Neural cell (in vitro differentiated cells): ENCODE measurements around the gene CRTC1. TPM values are rescaled to one million over a fixed set of nuclear protein-coding genes. Genes with fewer than 3 reads are reported as not detected.
A peak's percentile ranks its signal among the peaks of the same experiment; 100 is the strongest.

Experiments
- H2AFZ ChIP-seq: fragments of 200-600, 300-800 bp; sonication (generic), shearing (Covaris generic); 2 replicates; pipeline ENCODE4 v1.6.0; 2014; ENCODE audit warnings: low read depth, mild to moderate bottlenecking, antibody characterized with exemption, low read length, moderate library complexity
- H3F3A ChIP-seq: fragments of 200-600 bp; shearing (Covaris generic); 2 replicates; pipeline ENCODE4 v1.6.1; 2016; ENCODE audit warnings: mild to moderate bottlenecking, moderate library complexity, mixed read lengths, antibody characterized with exemption, low read length; ENCODE audit not compliant: insufficient read depth, poor library complexity, severe bottlenecking
- H3K27ac ChIP-seq: fragments of 200-600, 300-800 bp; sonication (generic), shearing (Covaris generic); 2 replicates; pipeline ENCODE4 v1.5.1; 2014; ENCODE audit warnings: mild to moderate bottlenecking, low read length, moderate library complexity
- H3K27me3 ChIP-seq: fragments of 300-800, 200-600 bp; sonication (generic), shearing (Covaris generic); 2 replicates; pipeline ENCODE4 v1.6.0; 2014; ENCODE audit warnings: mild to moderate bottlenecking, low read depth, low read length, moderate library complexity; ENCODE audit not compliant: insufficient read depth
- H3K36me3 ChIP-seq: fragments of 300-800, 200-600 bp; sonication (generic), shearing (Covaris generic); 2 replicates; pipeline ENCODE4 v1.5.1; 2014; ENCODE audit warnings: mild to moderate bottlenecking, antibody characterized with exemption, low read length, moderate library complexity; ENCODE audit not compliant: insufficient read depth
- H3K4me2 ChIP-seq: fragments of 300-800, 200-600 bp; sonication (generic), shearing (Covaris generic); 2 replicates; pipeline ENCODE4 v1.6.0; 2014; ENCODE audit warnings: mild to moderate bottlenecking, low read length
- H3K4me3 ChIP-seq: fragments of 300-800, 200-600 bp; sonication (generic), shearing (Covaris generic); 2 replicates; pipeline ENCODE4 v1.5.1; 2014; ENCODE audit warnings: mild to moderate bottlenecking, low read length, moderate library complexity
- H3K79me2 ChIP-seq: fragments of 200-600 bp; shearing (Covaris generic); replicated peaks from 2 replicates; pipeline ENCODE4 v1.6.0; 2014; ENCODE audit warnings: mild to moderate bottlenecking, low read length, moderate library complexity; ENCODE audit not compliant: insufficient read depth
- H3K9ac ChIP-seq: fragments of 300-800, 200-600 bp; sonication (generic), shearing (Covaris generic); 2 replicates; pipeline ENCODE4 v1.6.1; 2016; ENCODE audit warnings: mild to moderate bottlenecking, low read length, mixed read lengths
- H3K9me2 ChIP-seq: fragments of 200-600 bp; shearing (Covaris generic); 2 replicates; pipeline ENCODE4 v1.6.1; 2016; ENCODE audit warnings: mild to moderate bottlenecking, low read length, mixed read lengths; ENCODE audit not compliant: insufficient read depth
- H3K9me3 ChIP-seq: fragments of 200-600, 300-800 bp; sonication (generic), shearing (Covaris generic); 2 replicates; pipeline ENCODE4 v1.6.1; 2016; ENCODE audit warnings: mild to moderate bottlenecking, mixed run types, low read length, moderate library complexity, mixed read lengths
- H4K20me1 ChIP-seq: fragments of 200-600 bp; shearing (Covaris generic); 2 replicates; pipeline ENCODE4 v1.6.1; 2016; ENCODE audit warnings: mild to moderate bottlenecking, mixed run types; ENCODE audit not compliant: insufficient read depth
- CTCF ChIP-seq: fragments of 450-650 bp; IDR thresholded peaks from 2 replicates; pipeline ENCODE4 v1.5.1; 2014; ENCODE audit warnings: antibody characterized with exemption, mild to moderate bottlenecking, moderate library complexity; ENCODE audit not compliant: poor library complexity, severe bottlenecking
- EP300 ChIP-seq: fragments of 450-650 bp; conservative IDR thresholded peaks from 2 replicates; pipeline ENCODE4 v1.6.1; 2014; ENCODE audit warnings: antibody characterized with exemption, mild to moderate bottlenecking, moderate library complexity; ENCODE audit not compliant: poor library complexity, severe bottlenecking
- EZH2 ChIP-seq: fragments of 200-600, 300-800 bp; shearing (Covaris generic), sonication (generic); IDR thresholded peaks from 2 replicates; pipeline ENCODE4 v1.6.1; 2014; ENCODE audit warnings: antibody characterized with exemption, low read length, borderline replicate concordance, mild to moderate bottlenecking; ENCODE audit not compliant: insufficient read depth, poor library complexity, severe bottlenecking
- MXI1 ChIP-seq: fragments of 450-650 bp; conservative IDR thresholded peaks from 2 replicates; pipeline ENCODE4 v1.6.1; 2014; ENCODE audit warnings: antibody characterized with exemption, mild to moderate bottlenecking; ENCODE audit not compliant: poor library complexity, severe bottlenecking
- POLR2AphosphoS5 ChIP-seq: IDR thresholded peaks from 2 replicates; pipeline ENCODE4 v1.6.1; 2012
- RAD21 ChIP-seq: fragments of 450-650 bp; conservative IDR thresholded peaks from 2 replicates; pipeline ENCODE4 v1.6.1; 2014; ENCODE audit warnings: antibody characterized with exemption, mild to moderate bottlenecking, moderate library complexity
- REST ChIP-seq: IDR thresholded peaks from 2 replicates; pipeline ENCODE4 v1.6.1; 2012; ENCODE audit warnings: borderline replicate concordance
- SMC3 ChIP-seq: fragments of 450-650 bp; conservative IDR thresholded peaks from 2 replicates; pipeline ENCODE4 v1.6.1; 2014; ENCODE audit warnings: antibody characterized with exemption, mild to moderate bottlenecking, moderate library complexity; ENCODE audit not compliant: poor library complexity
- TAF1 ChIP-seq: IDR thresholded peaks from 2 replicates; pipeline ENCODE4 v1.6.1; 2012; ENCODE audit warnings: low read depth
- polyA plus RNA-seq: library from polyadenylated mRNA; depleted of rRNA; stranded (reverse); fragments of >200 nt; gene quantifications from 2 replicates; pipeline ENCODE4 v1.2.3, GENCODE V29; 2014

Gene CRTC1
- polyA plus RNA-seq, 1 donor from 2014 or later: 10.4 TPM

DNA sequence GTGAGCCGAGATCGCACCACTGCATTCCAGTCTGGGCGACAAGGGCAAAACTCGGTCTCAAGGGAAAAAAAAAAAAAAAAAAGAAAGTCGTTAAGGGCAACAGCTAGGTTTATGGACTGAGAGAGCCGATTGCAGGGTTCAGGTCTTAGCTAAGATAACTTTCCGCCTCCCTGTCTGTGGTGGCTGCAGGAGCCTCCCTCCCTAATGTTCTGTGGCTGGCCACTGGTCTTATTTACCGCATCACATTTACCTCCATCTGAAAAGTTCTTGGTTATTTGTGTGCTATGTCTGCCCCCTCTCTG is 722 bp upstream of the CRTC1 start:
- Histone ChIP-seq H3K27me3 (no peaks in the 10 kb centered on the region), H2AFZ (no peak overlapping the region), H3F3A (no peaks in the 10 kb centered on the region), H3K4me3 (peak overlapping the region; percentile 98), H3K36me3 (no peaks in the 10 kb centered on the region), H3K79me2 (peaks cover 29% of the 10 kb centered on the region), H3K9ac (peak overlapping the region; percentile 88), H3K9me2 (no peaks in the 10 kb centered on the region), H3K9me3 (no peaks in the 10 kb centered on the region), H4K20me1 (no peaks in the 10 kb centered on the region), H3K4me2 (peak overlapping the region; percentile 70), H3K27ac (peak overlapping the region; percentile 79)
- TF ChIP-seq RAD21 (no peak), MXI1 (no peak)

- H2AFZ ChIP-seq: no peak overlapping the region
- H3K27ac ChIP-seq: no peak overlapping the region
- peaks cover 32% of the 10 kb centered on the region for H3K79me2 ChIP-seq
- H3K9me2 ChIP-seq: no peaks in the 10 kb centered on the region
- H3K36me3 ChIP-seq: no peaks in the 10 kb centered on the region
- TF ChIP-seq REST (no peak), TAF1 (no peak), POLR2AphosphoS5 (no peak), CTCF (no peak), EZH2 (no peak)
- H4K20me1 ChIP-seq: no peaks in the 10 kb centered on the region
- H3K27me3 ChIP-seq: no peaks in the 10 kb centered on the region
- peak overlapping the region; percentile 80 for H3K9ac ChIP-seq
- H3F3A ChIP-seq: no peaks in the 10 kb centered on the region
- H3K9me3 ChIP-seq: no peaks in the 10 kb centered on the region
- peak overlapping the region; percentile 88 for H3K4me2 ChIP-seq
- H3K4me3 ChIP-seq: peak overlapping the region; percentile 98
Measured at GRCh38 chr19:18683958-18684641, 620 bp downstream of the CRTC1 start.

GRCh38 chr19:18684642-18684993 is 1.1 kb downstream of the CRTC1 start:
- H3K79me2 ChIP-seq: peaks cover 33% of the 10 kb centered on the region
- H2AFZ ChIP-seq: no peak overlapping the region
- H3K9ac ChIP-seq: peak overlapping the region; percentile 80
- H3K9me2 ChIP-seq: no peaks in the 10 kb centered on the region
- H3K27ac ChIP-seq: no peak overlapping the region
- no peaks in the 10 kb centered on the region for H4K20me1 ChIP-seq
- H3F3A ChIP-seq: no peaks in the 10 kb centered on the region
- H3K4me3 ChIP-seq: peak overlapping the region; percentile 98
- H3K36me3 ChIP-seq: no peaks in the 10 kb centered on the region
- TF ChIP-seq REST (no peak), POLR2AphosphoS5 (no peak), EZH2 (no peak), CTCF (no peak), TAF1 (no peak), RAD21 (no peak), SMC3 (no peak), MXI1 (no peak), EP300 (no peak)
- H3K4me2 ChIP-seq: peak overlapping the region; percentile 88
- no peaks in the 10 kb centered on the region for H3K9me3 ChIP-seq
- no peaks in the 10 kb centered on the region for H3K27me3 ChIP-seq
